Limb (tissue), 2 donors: ENCODE results near the gene KIF24.
"Not testable (repeated sequence)": the region's sequence is repeated elsewhere in the genome, so short reads cannot be mapped to it uniquely, and the experiment has no call there.

ENCODE experiments used
- DNase-seq, 2 donors: peaks; one replicate each; pipeline ENCODE4 v3.0.0-alpha.2; 2016; ENCODE audit errors: extremely low spot score in 2 of 2

The KIF24 gene

GRCh38 chr9:34328987-34329832 lies at the start of gene KIF24, which contains the start of gene NUDT2:
Gene KIF24 (minus strand): TSS chr9:34329268. CDS start chr9:34311346, 17,922 bp downstream.
Gene NUDT2 (plus strand): TSS chr9:34329569. CDS start chr9:34339040, 9,471 bp downstream.
- DNase-seq = peak; percentile 95 to 100

- DNase-seq = no peak
Observed at GRCh38 chr9:34378376-34379060, 49.5 kb upstream of the KIF24 start.

GRCh38 chr9:34377404-34377746 lies 48.3 kb upstream of the KIF24 start:
- DNase-seq = no peak

- DNase-seq = peak; percentile 82 to 89
Observed at GRCh38 chr9:34376596-34377403, 47.7 kb upstream of the KIF24 start, which contains the start of gene MYORG. Gene MYORG (minus strand): TSS chr9:34376898. CDS start chr9:34372943, 3,955 bp downstream.

GRCh38 chr9:34375901-34376595 lies 47.0 kb upstream of the KIF24 start:
- DNase-seq = no peak

GRCh38 chr9:34374905-34375552 lies 46.0 kb upstream of the KIF24 start:
- no peak for DNase-seq

- DNase-seq = no peak
Observed at GRCh38 chr9:34374339-34374738, 45.3 kb upstream of the KIF24 start.

- no peak for DNase-seq
Observed at GRCh38 chr9:34373749-34374148, 44.7 kb upstream of the KIF24 start.

GRCh38 chr9:34372467-34373011 lies 43.5 kb upstream of the KIF24 start:
- no peak for DNase-seq

- no peak for DNase-seq
Observed at GRCh38 chr9:34371886-34372466, 42.9 kb upstream of the KIF24 start.

- DNase-seq = peak in 1 of 2 donors; percentile 47
Observed at GRCh38 chr9:34370970-34371880, 42.2 kb upstream of the KIF24 start.

GRCh38 chr9:34370335-34370969 lies 41.4 kb upstream of the KIF24 start:
- DNase-seq = no peak

- no peak for DNase-seq
Observed at GRCh38 chr9:34369636-34370035, 40.6 kb upstream of the KIF24 start.

GRCh38 chr9:34368796-34369195 lies 39.7 kb upstream of the KIF24 start:
- DNase-seq = not testable (repeated sequence)

GRCh38 chr9:34367751-34368410 lies 38.8 kb upstream of the KIF24 start:
- not testable (repeated sequence) for DNase-seq

- no peak for DNase-seq
Observed at GRCh38 chr9:34366365-34366764, 37.3 kb upstream of the KIF24 start.

GRCh38 chr9:34365282-34365681 lies 36.2 kb upstream of the KIF24 start:
- no peak for DNase-seq
